Fibroblast of upper back skin (primary cell): ENCODE data around the gene PALMD.

Source experiments
- DNase-seq: peaks from one replicate; pipeline ENCODE4 v3.0.0-alpha.2; 2013

The PALMD gene

GRCh38 chr1:99704356-99704816 is 58.5 kb downstream of the PALMD start:
- DNase-seq, result no peak

GRCh38 chr1:99705385-99705784 is 59.5 kb downstream of the PALMD start:
- DNase-seq, result no peak

GRCh38 chr1:99707535-99708142 is 61.7 kb downstream of the PALMD start:
- peak; percentile 67 for DNase-seq

- no peak for DNase-seq
These were observed 65.1 kb downstream of the PALMD start for GRCh38 chr1:99710994-99711393.

DNA sequence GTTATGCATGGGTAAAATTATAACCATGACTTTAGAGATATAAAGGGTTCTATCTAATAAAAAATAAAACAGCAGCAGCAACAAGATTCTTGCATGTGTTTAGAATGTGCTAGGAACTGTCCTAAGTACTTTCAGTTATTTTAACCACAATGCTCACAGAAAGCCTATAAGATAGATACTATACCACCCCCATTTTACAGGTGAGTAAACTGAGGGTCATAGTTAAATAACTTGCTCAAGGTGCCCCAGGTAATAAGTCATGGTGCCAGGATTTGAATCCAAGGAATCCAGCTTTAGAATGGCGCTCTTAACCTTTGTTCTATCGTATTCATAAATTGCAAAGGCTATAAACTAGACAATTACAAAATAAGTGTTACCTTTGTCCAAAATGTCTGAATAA is 67.1 kb downstream of the PALMD start:
- no peak for DNase-seq

DNA sequence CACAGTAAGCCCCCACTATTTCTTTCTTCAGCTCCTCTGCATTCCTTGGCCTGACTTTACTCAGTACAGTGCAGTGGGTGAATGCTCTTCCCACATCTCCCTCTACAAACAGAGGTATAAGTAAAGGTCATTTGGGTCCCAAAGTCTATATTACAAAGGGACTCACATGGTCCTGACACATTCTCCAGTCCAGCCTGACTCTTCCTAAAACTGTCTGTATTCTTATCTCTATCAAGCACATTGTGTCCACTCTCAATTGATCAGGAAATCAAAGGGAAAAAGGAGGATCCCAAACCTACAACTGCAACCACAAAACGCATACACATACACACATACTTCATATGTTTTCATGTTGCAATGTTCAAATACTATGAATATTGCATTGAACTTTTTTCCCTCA is 71.1 kb downstream of the PALMD start:
- no peak for DNase-seq

DNA sequence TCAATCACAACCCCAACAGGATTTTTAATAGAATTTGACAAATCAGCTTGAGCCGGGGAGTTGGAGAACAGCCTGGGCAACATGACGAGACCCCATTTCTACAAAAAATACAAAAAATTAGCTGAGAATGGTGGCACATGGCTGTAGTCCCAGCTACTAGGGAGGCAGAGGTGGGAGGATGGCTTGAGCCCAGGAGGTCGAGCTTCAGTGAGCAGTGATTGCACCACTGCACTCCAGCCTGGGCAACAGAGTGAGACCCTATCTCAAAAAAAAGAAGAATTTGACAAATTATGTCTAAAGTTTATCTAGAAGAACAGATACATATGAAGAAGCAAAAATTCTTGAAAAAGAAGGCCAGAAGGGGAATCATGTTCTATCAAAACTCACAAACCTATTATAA is 77.3 kb downstream of the PALMD start:
- DNase-seq, result no peak

DNA sequence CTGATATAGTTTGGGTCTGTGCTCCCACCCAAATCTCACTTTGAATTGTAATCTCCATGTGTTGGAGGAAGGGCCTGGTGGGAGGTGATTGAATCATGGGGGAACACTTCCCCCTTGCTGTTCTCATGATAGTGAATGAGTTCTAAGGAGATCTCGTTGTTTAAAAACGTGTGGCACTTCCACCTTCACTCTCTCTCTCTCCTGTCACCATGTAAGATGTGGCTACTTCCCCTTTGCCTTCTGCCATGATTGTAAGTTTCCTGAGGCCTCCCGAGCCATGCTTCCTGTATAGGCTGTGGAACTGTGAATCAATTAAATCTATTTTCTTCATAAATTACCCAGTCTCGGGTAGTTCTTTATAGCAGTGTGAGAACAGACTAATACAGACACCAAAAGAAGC is 80.1 kb downstream of the PALMD start:
- DNase-seq, result no peak

- no peak for DNase-seq
These were observed 80.5 kb downstream of the PALMD start for GRCh38 chr1:99726407-99726806.

DNA sequence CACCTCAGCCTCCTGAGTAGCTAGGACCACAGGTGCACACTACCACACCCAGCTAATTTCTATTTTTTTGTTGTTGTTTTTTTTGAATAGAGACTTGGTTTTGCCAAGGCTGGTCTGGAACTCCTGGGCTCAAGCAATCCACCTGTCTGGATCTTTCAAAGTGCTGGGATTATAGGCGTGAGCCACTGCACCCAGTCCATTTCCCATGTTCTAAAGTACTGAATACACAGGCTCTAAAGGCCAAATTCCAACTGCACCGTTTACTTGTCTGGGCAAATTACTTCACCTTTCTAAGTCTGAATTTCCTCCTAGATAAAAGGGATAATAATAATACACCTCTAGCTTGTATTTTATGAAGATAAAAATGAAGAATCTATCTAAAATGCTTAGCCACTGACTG is 80.9 kb downstream of the PALMD start:
- DNase-seq, result no peak

DNA sequence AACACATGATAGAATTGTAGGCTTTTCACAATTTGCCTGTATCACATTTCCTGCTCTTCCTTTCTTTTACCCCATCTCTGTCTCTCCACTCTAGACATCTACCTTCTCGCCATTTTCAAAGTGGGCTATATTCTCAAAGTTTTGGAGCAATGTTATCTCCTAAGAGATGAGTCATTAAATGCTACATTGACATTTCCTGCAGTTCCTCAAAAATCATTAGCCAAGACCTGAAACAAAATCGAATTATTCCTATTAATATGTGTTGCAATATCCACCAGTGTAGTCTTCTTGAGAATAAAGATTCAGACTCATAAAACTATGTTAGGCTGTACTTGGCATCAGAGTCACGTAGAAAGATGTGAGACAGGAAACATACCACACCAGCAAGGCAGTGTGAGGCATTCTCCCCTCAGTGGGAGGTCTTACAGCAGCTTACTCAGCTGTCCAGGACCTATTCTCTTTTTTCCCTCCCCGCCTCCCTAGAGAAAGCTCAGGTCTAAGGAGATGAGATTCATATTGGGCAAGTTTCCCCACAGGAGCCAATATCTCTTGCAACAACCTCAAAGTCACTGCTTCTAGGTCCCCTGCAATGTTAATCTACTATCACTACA is 81.8 kb downstream of the PALMD start:
- peak; percentile 94 for DNase-seq

DNA sequence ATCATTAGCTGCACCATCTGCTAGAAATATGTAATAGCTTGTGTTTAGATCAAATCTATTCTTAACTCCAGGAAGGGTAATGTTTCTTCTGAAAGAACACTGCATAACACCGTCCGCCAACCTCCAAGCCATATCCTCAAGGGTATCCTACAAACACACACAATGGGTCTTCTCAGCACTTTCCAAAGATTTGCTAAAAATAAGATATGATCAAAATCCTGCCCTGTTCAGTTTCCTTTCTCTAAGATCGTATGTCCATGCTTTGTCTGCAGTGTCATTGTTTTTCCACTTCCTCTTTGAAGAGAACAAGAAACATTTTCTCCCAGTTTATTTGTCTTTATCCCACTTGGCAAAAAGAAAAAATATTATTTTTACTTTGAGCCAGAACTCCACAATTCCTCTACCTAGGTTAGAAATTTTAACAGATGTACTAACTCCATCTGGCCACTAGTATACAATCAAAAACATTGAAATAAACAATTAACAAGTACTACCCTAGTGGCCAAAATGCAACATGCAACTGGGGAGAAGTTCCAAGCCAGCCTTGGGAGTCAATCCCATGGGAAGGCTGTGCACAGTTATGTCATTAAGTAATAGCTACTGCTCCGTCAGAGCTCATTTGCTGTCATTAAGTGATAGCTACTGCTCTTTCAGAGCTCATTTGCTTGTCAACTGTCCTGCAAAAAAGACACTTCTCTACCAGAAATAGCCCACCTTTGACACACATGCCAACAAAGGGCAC is 82.8 kb downstream of the PALMD start:
- DNase-seq, result peak; percentile 37

DNA sequence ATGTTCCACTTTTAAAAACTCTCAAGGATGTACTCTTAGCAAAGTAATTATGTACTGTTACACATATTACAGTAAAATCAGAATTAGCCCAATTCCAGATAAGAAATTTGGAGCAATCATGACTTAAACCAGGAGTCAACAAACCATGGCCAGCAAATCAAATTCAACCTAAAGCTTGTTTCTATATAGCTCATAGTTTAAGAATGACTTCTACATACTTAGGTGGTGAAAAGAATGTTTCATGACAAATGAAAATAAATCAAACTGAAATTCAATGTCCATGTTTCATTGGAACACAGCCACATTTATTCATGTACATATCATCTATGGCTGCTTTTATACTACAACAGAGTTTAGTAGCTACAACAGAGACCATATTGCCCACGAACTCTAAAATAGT is 85.5 kb downstream of the PALMD start:
- peak; percentile 93 for DNase-seq

DNA sequence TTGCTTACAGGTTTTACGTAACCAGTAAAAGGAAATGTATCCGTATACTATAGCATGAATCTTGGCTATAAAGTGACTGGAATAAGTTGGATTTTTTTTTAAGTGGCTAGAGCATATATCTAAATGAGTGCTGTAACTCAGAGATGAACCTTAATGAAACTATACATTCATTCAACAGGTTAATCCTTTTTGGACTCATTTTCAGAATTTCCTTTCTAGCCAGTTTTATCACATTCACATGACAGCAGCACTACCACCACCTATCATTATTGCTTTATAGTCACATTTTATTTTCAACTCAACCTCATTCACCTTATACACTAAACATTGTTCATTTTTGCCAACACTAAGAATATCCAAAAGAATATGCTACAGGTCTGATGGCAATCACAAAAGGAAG is 89.9 kb downstream of the PALMD start:
- no peak for DNase-seq

GRCh38 chr1:99737016-99737415 is 91.1 kb downstream of the PALMD start:
- peak; percentile 77 for DNase-seq

DNA sequence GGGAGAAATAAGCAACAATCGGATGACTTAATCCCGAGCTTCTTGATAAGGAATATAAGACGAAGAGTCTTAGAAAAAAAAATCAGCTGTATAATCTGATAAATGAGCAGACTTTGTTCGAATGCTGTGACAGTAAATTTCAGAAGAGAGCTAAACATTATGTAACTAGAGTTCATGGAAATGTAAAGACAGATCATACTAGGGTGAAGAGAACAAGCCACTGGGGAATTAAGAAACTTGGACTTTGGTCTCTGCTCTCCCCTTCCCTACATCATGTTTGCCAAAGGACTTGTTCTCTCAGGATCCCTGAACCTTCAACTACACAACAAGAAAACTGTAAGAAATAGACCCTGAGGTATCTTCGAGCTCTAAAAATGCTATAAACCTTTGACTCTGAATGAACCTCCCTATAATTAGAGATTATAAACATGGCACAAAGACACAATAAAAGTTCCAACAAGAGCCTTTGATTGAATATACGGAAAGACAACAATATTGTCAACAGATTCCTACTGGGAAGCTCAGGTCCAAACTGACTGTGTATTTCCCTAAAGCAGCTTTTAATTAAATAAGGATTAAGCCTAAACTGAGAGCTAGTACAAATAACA is 93.0 kb downstream of the PALMD start:
- no peak for DNase-seq

DNA sequence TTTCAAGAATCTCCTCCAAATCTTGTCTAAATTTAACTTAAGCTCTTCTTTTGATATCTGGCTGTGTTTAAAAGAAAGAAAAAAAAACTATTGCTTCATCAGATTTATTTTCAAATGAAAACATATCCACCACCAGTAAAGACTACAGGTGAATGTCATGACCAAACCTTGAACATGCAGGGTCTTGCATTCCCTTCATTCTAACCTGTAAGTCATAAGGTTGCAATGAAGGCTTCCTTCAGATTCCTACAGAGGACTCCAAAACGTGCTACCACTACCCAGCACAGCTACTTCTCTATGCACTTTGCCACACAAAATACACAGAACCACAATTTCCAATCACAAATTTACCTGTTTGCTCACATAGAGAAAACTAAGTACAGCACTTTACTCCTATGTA is 94.2 kb downstream of the PALMD start:
- DNase-seq, result no peak
